Measurements from ENCODE around the gene SPINT2.
A peak's percentile ranks its signal among the peaks of the same experiment; 100 is the strongest.
"Not testable (repeated sequence)": the region's sequence is repeated elsewhere in the genome, so short reads cannot be mapped to it uniquely, and the experiment has no call there.

Gene SPINT2

GRCh38 chr19:38243279-38243673 is 21.1 kb upstream of the SPINT2 start:
- no peak for DNase-seq

GRCh38 chr19:38245826-38246498 is 18.4 kb upstream of the SPINT2 start:
- DNase-seq = no peak

- DNase-seq = no peak
These were observed 17.2 kb upstream of the SPINT2 start for GRCh38 chr19:38247126-38247525.

GRCh38 chr19:38247734-38248268 is 16.6 kb upstream of the SPINT2 start:
- no peak for DNase-seq

GRCh38 chr19:38248421-38248820 is 16.0 kb upstream of the SPINT2 start:
- no peak for DNase-seq

GRCh38 chr19:38250428-38250820 is 13.9 kb upstream of the SPINT2 start:
- DNase-seq = no peak

- DNase-seq = no peak
These were observed 13.4 kb upstream of the SPINT2 start for GRCh38 chr19:38250821-38251563.

- no peak for DNase-seq
These were observed 12.8 kb upstream of the SPINT2 start for GRCh38 chr19:38251564-38252051.

- DNase-seq = no peak
These were observed 12.0 kb upstream of the SPINT2 start for GRCh38 chr19:38252385-38252784.

GRCh38 chr19:38252941-38253691 is 11.3 kb upstream of the SPINT2 start:
- no peak for DNase-seq

GRCh38 chr19:38253788-38254187 is 10.6 kb upstream of the SPINT2 start:
- no peak for DNase-seq

GRCh38 chr19:38255383-38256014 is 8.9 kb upstream of the SPINT2 start:
- DNase-seq = no peak

GRCh38 chr19:38261942-38262341 is 2.4 kb upstream of the SPINT2 start:
- not testable (repeated sequence) for DNase-seq

- DNase-seq = no peak
These were observed 1.6 kb upstream of the SPINT2 start for GRCh38 chr19:38262585-38263268.

GRCh38 chr19:38263689-38264485 is 486 bp upstream of the SPINT2 start:
- peak; percentile 100 for DNase-seq

- no peak for DNase-seq
These were observed 964 bp downstream of the SPINT2 start for GRCh38 chr19:38265213-38265861.

- no peak for DNase-seq
These were observed 1.6 kb downstream of the SPINT2 start for GRCh38 chr19:38265921-38266429.

- no peak for DNase-seq
These were observed 2.7 kb downstream of the SPINT2 start for GRCh38 chr19:38266981-38267597.

GRCh38 chr19:38267761-38268483 is 3.5 kb downstream of the SPINT2 start:
- no peak for DNase-seq

Measured in NCI-H748 treated with DMSO at 0.1 percent for 48 hours (cell line).